ENCODE results near the gene ZNF26.

DNA sequence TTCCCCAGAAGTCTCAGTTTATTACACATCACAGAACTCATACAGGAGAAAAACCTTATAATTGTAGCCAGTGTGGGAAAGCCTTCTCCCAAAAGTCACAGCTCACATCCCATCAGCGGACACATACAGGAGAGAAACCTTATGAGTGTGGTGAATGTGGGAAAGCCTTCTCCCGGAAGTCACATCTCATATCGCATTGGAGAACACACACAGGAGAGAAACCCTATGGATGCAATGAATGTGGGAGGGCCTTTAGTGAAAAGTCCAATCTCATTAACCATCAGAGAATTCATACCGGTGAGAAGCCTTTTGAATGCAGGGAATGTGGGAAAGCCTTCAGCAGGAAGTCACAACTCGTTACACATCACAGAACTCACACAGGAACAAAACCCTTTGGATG is 71.3 kb downstream of the ZNF26 start:
- TF ChIP-seq POLR2AphosphoS5 (IDR thresholded peaks at IDR 0.05) (no peak), POLR2A (IDR thresholded peaks at IDR 0.05) (no peak), EP300 (IDR thresholded peaks at IDR 0.05) (no peak)
- TF ChIP-seq, protein P1, sequence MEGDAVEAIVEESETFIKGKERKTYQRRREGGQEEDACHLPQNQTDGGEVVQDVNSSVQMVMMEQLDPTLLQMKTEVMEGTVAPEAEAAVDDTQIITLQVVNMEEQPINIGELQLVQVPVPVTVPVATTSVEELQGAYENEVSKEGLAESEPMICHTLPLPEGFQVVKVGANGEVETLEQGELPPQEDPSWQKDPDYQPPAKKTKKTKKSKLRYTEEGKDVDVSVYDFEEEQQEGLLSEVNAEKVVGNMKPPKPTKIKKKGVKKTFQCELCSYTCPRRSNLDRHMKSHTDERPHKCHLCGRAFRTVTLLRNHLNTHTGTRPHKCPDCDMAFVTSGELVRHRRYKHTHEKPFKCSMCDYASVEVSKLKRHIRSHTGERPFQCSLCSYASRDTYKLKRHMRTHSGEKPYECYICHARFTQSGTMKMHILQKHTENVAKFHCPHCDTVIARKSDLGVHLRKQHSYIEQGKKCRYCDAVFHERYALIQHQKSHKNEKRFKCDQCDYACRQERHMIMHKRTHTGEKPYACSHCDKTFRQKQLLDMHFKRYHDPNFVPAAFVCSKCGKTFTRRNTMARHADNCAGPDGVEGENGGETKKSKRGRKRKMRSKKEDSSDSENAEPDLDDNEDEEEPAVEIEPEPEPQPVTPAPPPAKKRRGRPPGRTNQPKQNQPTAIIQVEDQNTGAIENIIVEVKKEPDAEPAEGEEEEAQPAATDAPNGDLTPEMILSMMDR (IDR thresholded peaks at IDR 0.05): no peak

Measured in gastroesophageal sphincter (tissue), 3 donors.